Renal cortex interstitium (tissue), 11 donors: ENCODE results near the gene SPATA2. TPM values are rescaled to one million over a fixed set of nuclear protein-coding genes. Genes with fewer than 3 reads are reported as not detected.
"Not testable (repeated sequence)": the region's sequence is repeated elsewhere in the genome, so short reads cannot be mapped to it uniquely, and the experiment has no call there.

ENCODE experiments used
- DNase-seq, 11 donors: peaks; one replicate each; pipeline ENCODE4 v3.0.0-alpha.2; 2013; ENCODE audit warnings: low read depth in 9 of 11, low spot score in 4 of 11; ENCODE audit errors: extremely low read depth in 1 of 11
- polyA plus RNA-seq, 3 donors: library from polyadenylated mRNA; unstranded; fragments of 120-200 nt; gene quantifications; one replicate each; pipeline ENCODE4 v1.2.1, GENCODE V29; 2013; ENCODE audit not compliant: insufficient read length in 3 of 3

The SPATA2 gene
- polyA plus RNA-seq, 3 donors: 9.3 to 11.1 (median 9.9) TPM

DNA sequence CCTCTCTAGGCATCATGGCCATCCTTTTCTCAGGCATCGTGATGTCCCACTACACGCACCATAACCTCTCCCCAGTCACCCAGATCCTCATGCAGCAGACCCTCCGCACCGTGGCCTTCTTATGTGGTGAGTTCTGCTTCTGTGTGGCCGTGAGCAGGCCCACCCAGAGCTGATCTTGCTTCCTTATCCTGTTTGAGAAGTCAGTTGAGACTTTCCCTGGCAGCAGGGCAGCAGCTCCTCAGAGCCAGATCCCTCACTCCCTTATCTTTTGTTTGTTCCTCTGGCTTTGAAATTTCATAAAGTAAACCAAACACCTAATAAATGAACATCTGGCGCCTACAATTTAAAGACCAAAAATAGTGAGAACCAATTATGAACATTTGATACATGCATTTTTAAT is 40.6 kb downstream of the SPATA2 start:
- no peak for DNase-seq

DNA sequence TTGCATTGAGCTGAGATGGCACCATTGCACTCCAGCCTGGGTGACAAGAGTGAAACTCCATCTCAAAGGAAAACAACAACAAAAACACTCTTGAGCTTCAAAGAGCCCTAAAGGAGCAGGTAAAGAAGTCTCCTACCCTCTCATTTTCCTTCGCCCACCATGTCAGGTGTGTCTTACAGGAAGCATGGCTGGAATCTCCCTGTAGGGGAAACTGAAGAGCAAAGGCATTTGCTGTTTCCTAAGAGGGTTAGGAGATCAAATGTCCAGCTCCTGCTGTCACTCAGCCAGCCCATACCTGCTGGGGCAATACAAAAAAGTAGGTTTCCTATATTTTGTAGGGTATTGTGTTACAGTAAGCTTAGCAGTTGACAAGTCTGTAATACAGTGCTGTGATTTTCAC is 43.3 kb downstream of the SPATA2 start:
- DNase-seq: no peak

GRCh38 chr20:49871391-49871948 is 43.9 kb downstream of the SPATA2 start:
- DNase-seq: no peak

DNA sequence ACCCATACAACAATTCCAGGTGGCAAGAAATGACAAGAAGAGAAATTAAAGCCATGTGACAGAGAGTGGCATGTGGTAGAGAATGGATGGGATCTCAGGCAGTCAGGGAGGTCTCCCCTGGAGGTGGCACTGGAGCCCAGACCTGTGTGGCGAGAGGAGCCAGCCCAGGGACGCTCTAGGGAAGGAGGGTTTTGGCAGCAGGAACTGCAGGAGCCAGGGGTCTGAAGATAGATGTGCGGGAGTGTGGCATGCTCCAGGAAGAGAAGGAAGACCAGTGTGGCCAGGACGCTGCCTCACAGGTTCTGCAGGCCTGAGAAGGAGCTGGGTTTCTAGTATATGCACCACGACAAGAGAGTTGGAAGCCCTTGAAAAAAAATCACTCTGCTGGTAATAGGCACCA is 45.1 kb downstream of the SPATA2 start:
- DNase-seq: no peak

DNA sequence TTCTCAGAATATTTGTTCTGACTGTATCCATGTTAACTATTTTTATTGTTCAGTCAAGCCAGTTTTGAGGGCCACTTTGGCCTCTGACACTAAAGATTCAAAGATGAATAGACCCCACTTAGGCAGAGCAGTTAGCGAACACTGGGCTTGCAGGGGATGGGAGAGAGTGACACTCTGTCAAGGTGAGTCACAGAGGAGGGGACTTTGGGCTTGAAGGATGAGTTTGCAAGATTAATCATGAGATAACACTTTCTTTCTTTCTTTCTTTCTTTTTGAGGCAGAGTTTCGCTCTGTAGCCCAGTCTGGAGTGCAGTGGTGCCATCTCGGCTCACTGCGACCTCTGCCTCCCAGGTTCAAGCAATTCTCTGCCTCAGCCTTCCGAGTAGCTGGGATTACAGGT is 46.4 kb downstream of the SPATA2 start:
- no peak for DNase-seq

DNA sequence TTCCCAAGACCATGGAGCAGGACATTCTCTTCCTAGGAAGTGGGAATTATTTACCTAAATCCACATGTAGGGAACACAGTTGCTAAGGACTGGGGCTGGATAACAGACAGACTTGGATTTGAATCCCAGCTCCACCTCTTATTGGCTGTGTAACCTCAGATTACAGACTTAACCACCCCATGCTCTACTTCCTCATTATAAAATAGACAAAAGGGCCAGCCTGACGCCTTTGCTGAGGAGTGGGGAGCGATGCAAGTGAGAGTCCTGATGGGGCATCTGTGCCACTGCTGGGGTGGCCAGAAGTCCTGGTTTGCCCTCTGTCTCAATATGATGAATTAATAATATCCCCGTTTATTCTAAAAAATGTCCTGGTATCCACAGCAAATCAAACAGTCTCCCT is 46.8 kb downstream of the SPATA2 start:
- no peak for DNase-seq

DNA sequence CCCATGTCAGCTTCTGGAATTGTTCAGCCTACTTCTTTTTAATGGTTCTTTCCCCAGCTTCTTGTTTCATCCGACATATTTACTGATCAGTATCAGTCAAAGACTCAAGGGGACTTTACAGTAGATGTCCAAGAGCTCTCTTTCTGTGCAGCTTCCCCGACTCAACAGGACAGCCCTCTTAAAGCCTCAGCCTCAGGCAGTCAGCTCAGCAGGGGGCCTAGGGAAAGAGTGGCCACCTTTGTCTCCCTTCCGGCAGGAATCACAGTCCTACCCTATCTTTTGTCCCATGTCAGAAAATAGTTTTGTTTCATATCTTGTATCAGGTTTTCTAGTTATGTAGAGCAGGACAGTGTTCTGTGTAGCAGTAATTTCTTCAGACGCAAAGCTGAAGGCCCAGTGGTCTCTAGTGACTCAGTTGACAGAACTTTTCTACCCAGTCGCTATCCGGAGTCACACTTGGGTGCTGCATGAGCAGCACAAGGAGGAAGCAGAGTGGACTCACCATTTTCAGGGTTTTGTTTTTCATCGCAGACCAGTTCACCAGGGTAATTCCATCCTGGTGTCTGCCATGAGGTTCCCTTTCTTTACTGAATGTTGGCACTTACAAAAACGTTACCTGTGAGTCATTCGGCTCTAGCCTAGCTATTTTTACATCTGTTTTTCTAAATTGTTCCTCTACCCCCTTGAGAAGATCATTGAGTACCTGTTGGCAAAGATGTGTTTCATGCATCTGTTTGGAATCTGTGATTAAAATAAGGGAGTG is 47.7 kb downstream of the SPATA2 start:
- DNase-seq: no peak

- DNase-seq: no peak
These were observed 49.3 kb downstream of the SPATA2 start for GRCh38 chr20:49866051-49866450.

- no peak for DNase-seq
These were observed 49.8 kb downstream of the SPATA2 start for GRCh38 chr20:49865559-49865958.

- DNase-seq: no peak
These were observed 51.7 kb downstream of the SPATA2 start for GRCh38 chr20:49863666-49864065.

GRCh38 chr20:49862607-49863200 is 52.6 kb downstream of the SPATA2 start:
- DNase-seq: no peak

DNA sequence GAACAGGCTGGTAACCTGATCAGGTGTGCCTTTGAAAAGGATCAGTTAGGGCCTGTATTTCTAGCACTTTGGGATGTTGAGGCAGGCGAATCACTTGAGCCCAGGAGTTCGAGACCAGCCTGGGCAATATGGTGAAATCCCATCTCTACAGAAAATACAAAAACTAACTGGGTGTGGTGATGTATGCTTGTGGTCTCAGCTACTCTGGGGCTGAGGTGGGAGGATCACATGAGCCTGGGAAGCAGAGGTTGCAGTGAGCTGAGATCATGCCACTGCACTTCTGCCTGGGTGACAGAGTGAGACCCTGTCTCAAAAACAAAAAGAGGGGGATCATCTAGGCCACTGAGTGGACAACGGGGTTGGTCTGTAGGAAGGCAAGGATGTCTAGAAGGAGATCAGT is 54.1 kb downstream of the SPATA2 start:
- DNase-seq: not testable (repeated sequence)

DNA sequence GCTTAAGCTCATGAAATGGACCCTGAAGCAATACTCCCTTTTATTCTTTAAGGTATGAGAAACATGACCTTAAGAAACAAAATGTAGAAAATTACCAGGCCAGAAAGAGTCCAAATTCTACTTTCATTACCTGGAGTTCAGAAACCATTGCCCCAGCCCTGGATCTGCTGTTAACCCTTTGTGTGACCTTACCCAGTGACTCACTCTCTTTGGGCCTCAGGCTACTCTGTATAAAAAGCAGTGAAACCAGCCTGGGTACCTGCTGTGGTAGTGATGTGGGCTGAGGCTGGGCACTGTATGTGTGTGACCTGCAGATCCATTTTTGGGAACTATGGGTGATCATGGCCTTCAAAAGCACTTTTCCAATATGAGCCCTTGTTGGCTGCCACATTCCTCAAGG is 55.5 kb downstream of the SPATA2 start:
- no peak for DNase-seq

- no peak for DNase-seq
These were observed 56.3 kb downstream of the SPATA2 start for GRCh38 chr20:49859011-49859410.

DNA sequence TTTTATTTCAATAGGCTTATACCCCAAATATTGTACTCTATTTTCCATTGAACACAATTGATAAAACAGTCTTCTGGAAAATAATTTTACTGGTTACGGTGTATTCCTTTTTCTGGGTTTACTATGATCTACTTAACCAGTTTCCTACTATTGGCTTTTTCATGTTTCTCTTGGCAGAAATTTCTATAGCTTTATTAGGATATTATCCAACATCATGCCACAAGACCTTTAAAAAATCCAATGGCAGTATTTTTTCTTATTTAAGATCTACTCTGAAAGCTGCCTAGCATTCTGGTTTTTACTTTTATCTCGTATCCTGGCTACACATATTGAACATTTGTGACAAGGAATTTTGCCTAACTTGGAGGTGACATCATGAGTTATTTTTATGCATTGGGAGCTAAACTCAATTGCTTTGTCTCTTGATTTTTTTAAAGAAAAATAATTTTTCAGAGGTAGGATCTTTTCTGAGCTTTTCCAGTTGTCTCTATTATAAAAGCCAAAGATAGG is 57.2 kb downstream of the SPATA2 start:
- no peak for DNase-seq

- DNase-seq: no peak
These were observed 58.4 kb downstream of the SPATA2 start for GRCh38 chr20:49856904-49857303.

DNA sequence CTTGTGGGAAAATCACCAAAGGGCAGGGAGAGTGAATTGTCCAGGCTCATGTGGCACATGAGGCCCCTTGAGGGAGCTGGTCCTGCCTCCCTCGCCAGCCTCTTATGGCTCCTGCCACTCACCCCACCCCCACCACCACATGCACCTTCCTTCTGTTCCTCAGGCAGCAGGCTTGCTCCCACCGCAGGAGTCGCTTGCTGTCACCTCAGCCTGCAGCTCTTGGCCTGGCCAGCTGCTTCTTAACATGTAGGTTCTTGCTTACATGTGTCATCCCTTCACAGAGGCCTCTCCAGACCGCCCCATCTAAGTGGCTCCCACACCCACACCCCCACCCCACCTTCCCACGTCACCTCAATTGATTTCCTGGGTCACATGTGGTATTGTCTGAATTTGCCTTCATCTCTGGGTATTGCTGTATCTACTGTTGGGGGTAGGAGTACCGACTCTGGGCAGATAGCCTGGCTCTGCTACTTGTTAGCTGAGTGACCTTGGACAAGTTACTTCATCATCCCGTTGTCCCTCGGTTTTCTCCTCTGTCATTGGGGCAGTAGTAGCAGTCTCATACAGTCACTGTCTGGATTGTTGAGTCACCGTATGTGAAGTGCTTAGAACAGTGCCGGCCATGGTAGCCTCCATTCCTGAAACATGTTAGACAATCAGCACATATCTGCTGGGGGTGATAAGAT is 61.0 kb downstream of the SPATA2 start:
- DNase-seq: no peak

- peak in 9 of 11 donors; percentile 16 to 58 (median 37) for DNase-seq
These were observed 61.7 kb downstream of the SPATA2 start for GRCh38 chr20:49853640-49854039.
